BLaER1 (cell line): ENCODE data around the gene PPP1R7.
"Not testable (repeated sequence)": the region's sequence is repeated elsewhere in the genome, so short reads cannot be mapped to it uniquely, and the experiment has no call there.

ENCODE experiments used
- H3K27ac ChIP-seq: shearing (Covaris generic); formaldehyde crosslinking; 2 replicates; pipeline ENCODE4 v1.8.1; 2022
- H3K27me3 ChIP-seq: shearing (Covaris generic); formaldehyde crosslinking; 2 replicates; pipeline ENCODE4 v1.8.1; 2022
- H3K36me3 ChIP-seq: shearing (Covaris generic); formaldehyde crosslinking; 2 replicates; pipeline ENCODE4 v1.8.1; 2022
- H3K4me1 ChIP-seq: shearing (Covaris generic); formaldehyde crosslinking; 2 replicates; pipeline ENCODE4 v1.8.1; 2022
- H3K4me2 ChIP-seq: shearing (Covaris generic); formaldehyde crosslinking; 2 replicates; pipeline ENCODE4 v1.8.1; 2022
- H3K4me3 ChIP-seq: shearing (Covaris generic); formaldehyde crosslinking; 2 replicates; pipeline ENCODE4 v1.8.1; 2022
- H3K9ac ChIP-seq: shearing (Covaris generic); formaldehyde crosslinking; 2 replicates; pipeline ENCODE4 v1.8.1; 2022
- H3K9me3 ChIP-seq: shearing (Covaris generic); formaldehyde crosslinking; 2 replicates; pipeline ENCODE4 v1.8.1; 2022
- H4K20me1 ChIP-seq: shearing (Covaris generic); formaldehyde crosslinking; 2 replicates; pipeline ENCODE4 v1.8.1; 2022
- Cebpa-rat ChIP-seq: shearing (Covaris generic); IDR thresholded peaks from 2 replicates; pipeline ENCODE4 v1.8.1; 2022

PPP1R7 gene

DNA sequence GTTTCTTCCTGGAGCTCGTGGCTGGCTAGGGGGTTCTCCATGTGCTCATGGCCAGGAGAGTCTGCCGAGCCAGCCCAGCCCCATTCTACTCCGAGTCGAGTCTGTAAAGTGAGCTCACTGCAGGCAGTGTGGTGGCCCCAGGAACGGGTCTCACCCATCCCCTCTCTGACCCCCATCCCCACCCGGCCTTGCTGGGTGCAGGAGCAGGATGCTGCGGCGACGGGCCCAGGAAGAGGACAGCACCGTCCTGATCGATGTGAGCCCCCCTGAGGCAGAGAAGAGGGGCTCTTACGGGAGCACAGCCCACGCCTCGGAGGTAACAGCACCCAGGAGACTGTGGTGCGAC is 39.6 kb downstream of the PPP1R7 start:
- no peaks in the 10 kb centered on the region for H4K20me1 ChIP-seq
- no peaks in the 10 kb centered on the region for H3K9me3 ChIP-seq
- no peak for TF ChIP-seq Cebpa-rat
- no peak overlapping the region for H3K9ac ChIP-seq
- H3K27ac ChIP-seq, result no peak overlapping the region
- no peaks in the 10 kb centered on the region for H3K36me3 ChIP-seq
- H3K27me3 ChIP-seq, result no peaks in the 10 kb centered on the region
- H3K4me3 ChIP-seq, result no peak overlapping the region
- H3K4me2 ChIP-seq, result no peak overlapping the region
- peaks cover 24% of the 10 kb centered on the region for H3K4me1 ChIP-seq

DNA sequence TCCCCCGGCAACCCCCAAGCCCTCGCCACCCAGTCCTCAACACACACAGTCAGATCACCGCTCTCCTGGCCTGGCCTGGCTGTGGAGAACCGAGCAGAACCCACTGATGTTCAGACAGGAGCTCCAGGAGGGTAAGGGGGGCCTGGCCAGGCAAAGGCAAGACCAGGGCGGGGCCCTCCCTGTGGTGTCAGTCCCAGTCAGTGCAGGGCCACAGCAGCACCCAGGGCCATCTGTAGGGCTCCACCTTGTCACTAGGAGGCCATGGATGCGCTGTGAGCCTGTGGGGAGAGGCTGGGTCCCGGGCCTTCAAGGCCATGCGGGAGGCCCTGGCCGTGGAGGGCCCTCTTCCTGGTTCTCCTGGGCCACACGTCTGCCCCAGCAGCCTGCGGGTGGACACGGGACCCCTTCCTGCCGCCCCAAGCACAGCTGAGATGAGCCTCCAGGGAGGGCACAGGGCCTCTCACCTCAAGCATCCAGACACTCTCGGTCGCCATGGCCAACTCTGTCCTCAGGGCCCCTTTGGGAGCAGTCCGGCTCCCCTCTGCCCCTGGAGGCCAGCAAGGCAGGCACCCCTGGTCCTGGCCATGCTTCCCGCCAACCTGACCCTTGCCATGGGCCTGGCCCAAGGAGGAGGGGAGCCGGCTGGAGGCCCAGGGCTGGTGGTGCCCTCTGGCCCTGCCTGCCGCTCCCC is 40.2 kb downstream of the PPP1R7 start:
- H3K9me3 ChIP-seq, result no peaks in the 10 kb centered on the region
- H4K20me1 ChIP-seq, result no peaks in the 10 kb centered on the region
- no peak overlapping the region for H3K9ac ChIP-seq
- H3K27ac ChIP-seq, result no peak overlapping the region
- TF ChIP-seq Cebpa-rat, result no peak
- peaks cover 24% of the 10 kb centered on the region for H3K4me1 ChIP-seq
- H3K36me3 ChIP-seq, result no peaks in the 10 kb centered on the region
- no peak overlapping the region for H3K4me3 ChIP-seq
- no peak overlapping the region for H3K4me2 ChIP-seq
- no peaks in the 10 kb centered on the region for H3K27me3 ChIP-seq

DNA sequence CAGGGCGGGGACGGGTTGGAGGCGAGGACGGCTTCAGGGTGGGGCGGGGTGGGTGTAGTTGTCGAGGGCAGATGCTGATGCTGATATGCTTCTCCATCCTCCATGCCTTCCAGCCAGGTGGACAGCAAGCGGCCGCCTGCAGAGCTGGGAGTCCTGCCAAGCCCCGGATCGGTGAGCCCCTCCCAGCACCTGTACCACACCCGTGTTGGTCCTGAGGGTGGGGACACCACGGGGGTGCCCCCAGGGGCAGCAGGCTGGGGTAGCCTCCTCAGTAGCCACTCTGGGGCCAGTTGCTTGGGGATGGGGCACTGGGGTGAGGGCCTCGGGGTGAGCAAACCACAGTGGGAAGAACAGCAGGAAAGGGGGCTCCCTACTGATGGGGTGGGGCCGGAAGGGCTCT is 40.8 kb downstream of the PPP1R7 start:
- no peaks in the 10 kb centered on the region for H3K27me3 ChIP-seq

DNA sequence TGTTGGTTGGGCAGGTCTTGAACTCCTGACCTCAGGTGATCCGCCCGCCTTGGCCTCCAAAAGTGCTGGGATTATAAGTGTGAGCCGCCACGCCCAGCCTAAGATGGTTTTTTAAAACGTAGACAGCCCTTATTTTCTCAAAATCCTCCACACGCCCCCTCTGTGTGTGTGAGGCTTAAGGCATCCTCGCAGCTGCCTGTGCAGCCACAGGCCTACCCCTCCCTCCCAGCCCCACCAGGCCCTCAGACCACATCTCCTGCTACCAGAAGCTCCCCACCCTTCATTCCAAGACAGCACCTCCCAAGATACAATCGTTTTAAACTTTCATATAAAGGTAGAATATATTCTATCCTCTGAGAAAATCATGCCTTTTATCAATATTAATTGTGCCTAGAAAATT is 43.0 kb downstream of the PPP1R7 start:
- no peak for TF ChIP-seq Cebpa-rat
- H3K27me3 ChIP-seq, result no peaks in the 10 kb centered on the region
- H3K9me3 ChIP-seq, result no peaks in the 10 kb centered on the region
- no peaks in the 10 kb centered on the region for H3K36me3 ChIP-seq
- H3K4me3 ChIP-seq, result no peak overlapping the region
- peaks cover 7% of the 10 kb centered on the region for H3K4me1 ChIP-seq
- no peak overlapping the region for H3K4me2 ChIP-seq
- H4K20me1 ChIP-seq, result no peaks in the 10 kb centered on the region
- no peak overlapping the region for H3K27ac ChIP-seq
- H3K9ac ChIP-seq, result no peak overlapping the region

More for the DNA sequence above, 40.8 kb downstream of the PPP1R7 start:
- Histone ChIP-seq H3K4me2 (no peak overlapping the region), H4K20me1 (no peaks in the 10 kb centered on the region), H3K4me3 (no peak overlapping the region), H3K27ac (no peak overlapping the region), H3K36me3 (no peaks in the 10 kb centered on the region), H3K9me3 (no peaks in the 10 kb centered on the region), H3K9ac (no peak overlapping the region), H3K4me1 (peaks cover 24% of the 10 kb centered on the region)
- TF ChIP-seq Cebpa-rat, result no peak

DNA sequence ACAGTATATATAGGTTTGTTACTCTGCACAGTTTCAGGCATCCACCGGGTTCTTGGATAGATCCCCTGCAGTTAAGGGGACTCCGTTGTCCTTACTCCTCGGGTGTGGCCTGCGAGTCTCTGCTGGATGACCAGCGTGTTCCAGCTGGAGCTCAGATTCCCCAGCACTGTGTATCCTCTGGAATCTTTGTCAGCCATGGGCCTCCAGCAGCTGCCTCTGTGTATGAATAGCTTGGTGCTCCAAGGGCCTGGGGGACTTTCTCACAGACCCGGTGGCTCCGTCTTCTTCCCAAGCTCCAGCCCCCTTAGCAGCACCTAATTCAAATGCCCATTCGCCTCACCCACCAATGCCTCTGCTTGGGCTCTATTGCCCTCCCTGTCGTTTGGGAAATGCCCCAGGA is 44.5 kb downstream of the PPP1R7 start:
- H3K4me1 ChIP-seq, result no peaks in the 10 kb centered on the region
- no peak overlapping the region for H3K4me3 ChIP-seq

DNA sequence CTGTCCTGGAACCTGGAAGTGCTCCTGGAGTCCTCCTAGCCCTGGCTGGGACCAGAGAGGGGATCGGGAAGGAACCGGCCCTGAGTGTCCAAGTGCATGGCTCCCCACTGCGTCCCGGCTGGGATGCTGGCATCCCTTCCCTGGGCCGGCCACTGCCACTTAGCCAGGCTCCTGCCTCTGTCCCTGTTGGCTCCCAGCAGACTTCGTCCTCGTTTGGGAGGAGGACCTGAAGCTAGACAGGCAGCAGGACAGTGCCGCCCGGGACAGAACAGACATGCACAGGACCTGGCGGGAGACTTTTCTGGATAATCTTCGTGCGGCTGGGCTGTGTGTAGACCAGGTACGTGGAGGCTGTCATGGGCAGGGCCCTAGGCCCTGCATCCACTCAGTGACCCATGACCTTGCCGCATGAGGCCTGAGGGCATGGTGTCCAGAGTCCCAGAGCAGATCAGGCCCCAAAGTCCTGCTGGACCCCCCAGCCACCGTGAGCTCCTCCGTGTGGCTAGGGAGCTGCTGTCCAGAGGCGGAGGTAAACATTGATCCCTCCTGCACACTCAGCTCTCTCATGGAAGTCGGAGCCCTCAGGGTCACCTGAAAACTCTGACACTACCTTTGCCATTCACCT is 45.4 kb downstream of the PPP1R7 start:
- no peak overlapping the region for H3K27ac ChIP-seq
- H3K4me2 ChIP-seq, result no peak overlapping the region
- no peak for TF ChIP-seq Cebpa-rat
- no peaks in the 10 kb centered on the region for H3K36me3 ChIP-seq
- no peaks in the 10 kb centered on the region for H3K4me1 ChIP-seq
- no peak overlapping the region for H3K4me3 ChIP-seq
- no peaks in the 10 kb centered on the region for H3K9me3 ChIP-seq
- H4K20me1 ChIP-seq, result no peaks in the 10 kb centered on the region
- no peaks in the 10 kb centered on the region for H3K27me3 ChIP-seq
- H3K9ac ChIP-seq, result no peak overlapping the region

More for the DNA sequence above, 44.5 kb downstream of the PPP1R7 start:
- Histone ChIP-seq H3K27me3 (no peaks in the 10 kb centered on the region), H3K36me3 (no peaks in the 10 kb centered on the region), H3K9ac (no peak overlapping the region), H3K9me3 (no peaks in the 10 kb centered on the region), H3K27ac (no peak overlapping the region), H3K4me2 (no peak overlapping the region), H4K20me1 (no peaks in the 10 kb centered on the region)
- TF ChIP-seq Cebpa-rat, result no peak

DNA sequence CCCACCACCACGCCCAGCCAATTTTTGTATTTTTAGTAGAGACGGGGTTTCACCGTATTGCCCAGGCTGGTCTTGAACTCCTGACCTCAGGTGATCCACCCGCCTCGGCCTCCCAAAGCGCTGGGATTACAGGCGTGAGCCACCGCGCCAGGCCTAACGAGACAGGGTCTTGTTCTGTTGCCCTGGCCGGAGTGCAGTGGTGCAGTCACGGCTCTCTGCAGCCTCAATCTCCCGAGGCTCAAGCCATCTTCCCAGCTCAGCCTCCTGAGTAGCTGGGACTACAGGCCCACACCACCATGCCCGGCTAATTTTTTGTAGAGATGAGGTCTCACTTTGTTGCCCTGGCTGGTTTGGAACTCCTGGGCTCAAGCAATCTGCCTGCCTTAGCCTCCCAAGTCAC is 47.0 kb downstream of the PPP1R7 start:
- not testable (repeated sequence) for H3K27ac ChIP-seq, H3K4me2 ChIP-seq, H4K20me1 ChIP-seq, H3K27me3 ChIP-seq, H3K4me1 ChIP-seq, H3K9me3 ChIP-seq, H3K4me3 ChIP-seq, H3K36me3 ChIP-seq, H3K9ac ChIP-seq

DNA sequence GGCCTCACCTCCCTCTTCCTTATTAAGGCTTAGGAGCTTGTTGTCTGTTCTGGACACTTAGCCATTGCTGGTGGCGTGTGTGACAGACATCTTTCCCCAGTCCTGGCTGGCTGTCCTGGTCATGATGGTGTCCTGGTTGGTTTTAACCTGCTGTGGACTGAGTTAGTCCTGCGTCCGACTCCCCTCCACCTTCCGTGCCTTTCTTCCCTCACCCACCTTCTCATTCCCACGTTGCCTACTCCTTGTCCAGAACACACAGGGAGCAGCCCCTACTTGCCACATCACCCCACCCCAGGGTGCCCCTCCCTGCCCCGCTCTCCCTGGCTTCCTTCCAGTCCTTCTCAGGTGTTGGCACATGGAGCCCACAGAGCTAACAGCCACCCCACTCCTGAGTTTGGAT is 47.7 kb downstream of the PPP1R7 start:
- Histone ChIP-seq H3K9me3 (no peaks in the 10 kb centered on the region), H3K27ac (no peak overlapping the region), H3K36me3 (no peaks in the 10 kb centered on the region), H3K4me1 (peaks cover 9% of the 10 kb centered on the region; the same call in 1 of the 2 replicates), H3K27me3 (no peaks in the 10 kb centered on the region), H3K9ac (no peak overlapping the region), H3K4me2 (no peak overlapping the region), H4K20me1 (no peaks in the 10 kb centered on the region), H3K4me3 (no peak overlapping the region)
- TF ChIP-seq Cebpa-rat, result no peak

DNA sequence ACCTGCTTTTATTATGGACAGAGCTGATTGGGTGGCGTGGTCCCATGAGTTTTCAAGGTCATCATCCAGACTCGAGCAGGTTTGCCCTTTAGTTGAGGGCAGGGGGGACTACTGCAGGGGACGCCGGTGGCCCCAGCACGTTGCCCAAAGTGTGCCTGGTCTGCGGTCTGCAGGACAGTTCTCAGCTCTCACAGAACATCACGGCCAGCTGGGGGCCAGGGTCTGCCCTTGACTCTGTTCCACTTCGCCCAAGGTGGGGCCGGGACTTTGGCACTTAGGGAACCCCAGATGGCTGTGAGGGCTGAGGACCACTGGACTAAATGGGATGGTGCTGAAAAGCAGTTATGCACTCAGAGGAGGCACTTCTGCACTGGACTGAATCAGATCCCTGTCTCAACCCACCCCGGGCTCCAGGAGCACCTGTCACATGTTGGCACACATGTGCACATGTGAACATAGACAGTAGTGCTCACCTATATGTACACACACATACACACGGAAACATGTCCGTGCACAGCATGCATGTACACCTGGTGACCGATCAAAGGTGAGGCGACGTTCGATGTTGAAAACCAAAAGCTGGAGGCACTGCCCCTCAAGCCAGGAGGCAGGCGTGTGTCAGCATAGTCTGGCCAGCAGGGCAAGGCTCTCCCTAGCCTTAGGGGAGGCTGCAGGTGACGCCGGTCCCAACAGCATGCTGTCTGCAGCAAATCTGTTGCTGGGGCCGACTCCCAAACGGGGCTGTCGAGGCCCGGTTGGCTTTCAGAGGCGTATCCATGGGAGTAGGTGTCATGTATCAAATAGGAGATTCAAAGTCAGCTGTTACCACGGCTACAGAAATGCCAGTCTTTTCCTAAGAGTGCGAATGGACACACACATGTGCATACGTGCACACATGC is 48.4 kb downstream of the PPP1R7 start:
- Histone ChIP-seq H3K4me2 (no peak overlapping the region), H3K4me1 (peaks cover 9% of the 10 kb centered on the region; the same call in 1 of the 2 replicates), H3K4me3 (no peak overlapping the region), H3K9me3 (no peaks in the 10 kb centered on the region), H4K20me1 (no peaks in the 10 kb centered on the region), H3K27me3 (no peaks in the 10 kb centered on the region), H3K27ac (no peak overlapping the region), H3K9ac (no peak overlapping the region), H3K36me3 (no peaks in the 10 kb centered on the region)
- TF ChIP-seq Cebpa-rat, result no peak

DNA sequence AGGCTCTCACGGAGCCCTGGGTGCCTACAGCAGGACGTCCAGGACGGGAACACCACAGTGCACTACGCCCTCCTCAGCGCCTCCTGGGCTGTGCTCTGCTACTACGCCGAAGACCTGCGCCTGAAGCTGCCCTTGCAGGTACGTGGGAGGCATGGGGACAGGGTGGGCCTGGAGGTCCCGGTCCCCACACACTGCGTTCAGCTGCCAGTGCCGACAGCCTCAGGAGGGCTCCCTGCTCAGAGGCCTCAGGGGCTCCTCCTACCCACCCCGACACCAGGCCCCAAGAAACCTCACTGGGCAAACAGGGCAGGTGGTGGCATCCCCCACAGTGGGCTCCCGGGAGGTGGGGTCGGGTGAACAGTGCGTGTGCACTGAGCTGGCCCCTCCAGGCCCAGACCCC is 49.0 kb downstream of the PPP1R7 start:
- H3K4me1 ChIP-seq, result peaks cover 9% of the 10 kb centered on the region; the same call in 1 of the 2 replicates
- no peaks in the 10 kb centered on the region for H3K9me3 ChIP-seq
- no peaks in the 10 kb centered on the region for H4K20me1 ChIP-seq
- no peaks in the 10 kb centered on the region for H3K27me3 ChIP-seq
- no peak overlapping the region for H3K9ac ChIP-seq
- no peak overlapping the region for H3K4me3 ChIP-seq
- H3K27ac ChIP-seq, result no peak overlapping the region
- H3K36me3 ChIP-seq, result no peaks in the 10 kb centered on the region
- no peak for TF ChIP-seq Cebpa-rat
- no peak overlapping the region for H3K4me2 ChIP-seq
